ENCODE data around the gene MEFV.
A peak's percentile ranks its signal among the peaks of the same experiment; 100 is the strongest.

The MEFV gene

GRCh38 chr16:3292604-3293003, 36.2 kb upstream of the MEFV start:
- no peak for TF ChIP-seq CTCF (IDR thresholded peaks at IDR 0.05; ENCODE audit: extremely low read depth, missing control alignments)
- DNase-seq (ENCODE audit: low spot score) = no peak

- no peak for DNase-seq (ENCODE audit: low spot score)
- no peak for TF ChIP-seq CTCF (IDR thresholded peaks at IDR 0.05; ENCODE audit: extremely low read depth, missing control alignments)
Observed at GRCh38 chr16:3289998-3290673, 33.7 kb upstream of the MEFV start.

GRCh38 chr16:3285131-3285530, 28.7 kb upstream of the MEFV start:
- DNase-seq (ENCODE audit: low spot score) = no peak
- no peak for TF ChIP-seq CTCF (IDR thresholded peaks at IDR 0.05; ENCODE audit: extremely low read depth, missing control alignments)

GRCh38 chr16:3283543-3284447, 27.4 kb upstream of the MEFV start:
- DNase-seq (ENCODE audit: low spot score) = no peak

GRCh38 chr16:3282730-3283542, 26.5 kb upstream of the MEFV start, which contains the start of gene ZNF263:
Gene ZNF263, plus strand, starts transcription at chr16:3283491. Its CDS starts 328 bp downstream, at chr16:3283819.
- no peak for TF ChIP-seq CTCF (IDR thresholded peaks at IDR 0.05; ENCODE audit: extremely low read depth, missing control alignments)
- peak; percentile 98 for DNase-seq (ENCODE audit: low spot score)

More at GRCh38 chr16:3283543-3284447, 27.4 kb upstream of the MEFV start:
- no peak for TF ChIP-seq CTCF (IDR thresholded peaks at IDR 0.05; ENCODE audit: extremely low read depth, missing control alignments)

- TF ChIP-seq CTCF (IDR thresholded peaks at IDR 0.05; ENCODE audit: extremely low read depth, missing control alignments) = no peak
- DNase-seq (ENCODE audit: low spot score) = no peak
Observed at GRCh38 chr16:3282103-3282729, 25.8 kb upstream of the MEFV start.
